K562 (cell line): ENCODE results near the gene BRPF1. TPM values are rescaled to one million over a fixed set of nuclear protein-coding genes. Genes with fewer than 3 reads are reported as not detected.

Experiments
- CBFB ChIP-seq: sonication (generic); formaldehyde crosslinking; IDR thresholded peaks from 2 replicates; pipeline ENCODE4 v1.4.0; 2020; ENCODE audit warnings: mild to moderate bottlenecking, missing genetic modification reagents
- CHD1 ChIP-seq: fragments of 200-600 bp; sonication (generic); IDR thresholded peaks from one replicate; pipeline ENCODE4 v1.6.1; 2012; ENCODE audit warnings: mild to moderate bottlenecking, moderate library complexity, low read length, inconsistent platforms
- CREBBP ChIP-seq: IDR thresholded peaks from one replicate; pipeline ENCODE4 v1.6.1; 2012; ENCODE audit warnings: low read depth, mild to moderate bottlenecking, control low read depth, inconsistent platforms, low read length
- FOS ChIP-seq: IDR thresholded peaks from 3 replicates; pipeline ENCODE4 v1.6.1; 2011; ENCODE audit not compliant: insufficient read length; ENCODE audit errors: extremely low read depth
- FOSL1 ChIP-seq: fragments of 200-800 bp; sonication (Bioruptor generic); conservative IDR thresholded peaks from 2 replicates; pipeline ENCODE4 v1.6.1; 2016; ENCODE audit warnings: missing genetic modification characterization, missing compliant biosample characterization
- HBP1 ChIP-seq: fragments of 450-650 bp; formaldehyde crosslinking; IDR thresholded peaks from 2 replicates; pipeline ENCODE4 v1.4.0; 2022; ENCODE audit warnings: missing genetic modification characterization
- HCFC1 ChIP-seq: IDR thresholded peaks from 2 replicates; pipeline ENCODE4 v1.6.1; 2012; ENCODE audit warnings: low read depth, low read length, improper control_type of control experiment
- HSF4 ChIP-seq: fragments of 250-450 bp; sonication (Bioruptor Pico); IDR thresholded peaks from 2 replicates; pipeline ENCODE4 v2.1.2; 2022; ENCODE audit warnings: mild to moderate bottlenecking, moderate library complexity, borderline replicate concordance
- KDM5B ChIP-seq: fragments of 200-600 bp; sonication (generic); IDR thresholded peaks from 2 replicates; pipeline ENCODE4 v1.6.1; 2012; ENCODE audit warnings: low read depth, mild to moderate bottlenecking, moderate library complexity, low read length, control low read depth, inconsistent platforms; ENCODE audit not compliant: insufficient replicate concordance
- KHSRP ChIP-seq: fragments of 450-650 bp; IDR thresholded peaks from 2 replicates; pipeline ENCODE4 v1.6.1; 2017
- LARP7 ChIP-seq: fragments of 450-650 bp; IDR thresholded peaks from 2 replicates; pipeline ENCODE4 v1.6.1; 2016
- LCOR ChIP-seq: sonication (generic); formaldehyde crosslinking; IDR thresholded peaks from 2 replicates; pipeline ENCODE4 v1.8.0; 2022; ENCODE audit warnings: mild to moderate bottlenecking, missing genetic modification reagents
- MCM3 ChIP-seq: fragments of 450-650 bp; IDR thresholded peaks from 2 replicates; pipeline ENCODE4 v1.6.1; 2016
- MTA3 ChIP-seq: fragments of 450-650 bp; formaldehyde crosslinking; IDR thresholded peaks from 2 replicates; pipeline ENCODE4 v1.6.1; 2017; ENCODE audit warnings: mild to moderate bottlenecking, borderline replicate concordance
- MYC ChIP-seq, 2 experiments: fragments of 250-450 bp in 1 of 2; sonication (Bioruptor Pico) in 1 of 2; IDR thresholded peaks; 2 replicates each; pipeline versions ENCODE4 v1.5.1 to v1.6.1; 2012 to 2021; ENCODE audit warnings: low read depth in 2 of 2, borderline replicate concordance in 1 of 2, improper control_type of control experiment in 1 of 2, low read length in 1 of 2, mild to moderate bottlenecking in 1 of 2, moderate library complexity in 1 of 2
- NCOA2 ChIP-seq, 2 experiments: fragments of 450-650 bp; IDR thresholded peaks; 2 replicates each; pipeline ENCODE4 v1.6.1; 2018; ENCODE audit warnings: mild to moderate bottlenecking in 2 of 2, moderate library complexity in 1 of 2; ENCODE audit not compliant: partially characterized antibody in 2 of 2
- NFRKB ChIP-seq: fragments of 450-650 bp; IDR thresholded peaks from 2 replicates; pipeline ENCODE4 v1.6.1; 2016; ENCODE audit warnings: low read depth
- NR3C1 ChIP-seq: sonication (generic); formaldehyde crosslinking; IDR thresholded peaks from 2 replicates; pipeline ENCODE4 v1.8.1; 2022; ENCODE audit warnings: missing genetic modification reagents
- PHTF2 ChIP-seq: fragments of 250-450 bp; sonication (Bioruptor Pico); IDR thresholded peaks from 2 replicates; pipeline ENCODE4 v1.5.0; 2021; ENCODE audit warnings: mild to moderate bottlenecking
- SMARCA4 ChIP-seq: fragments of 450-650 bp; IDR thresholded peaks from 2 replicates; pipeline ENCODE4 v1.6.1; 2016
- ZNF695 ChIP-seq: fragments of 450-650 bp; formaldehyde crosslinking; IDR thresholded peaks from 2 replicates; pipeline ENCODE4 v1.4.0; 2020; ENCODE audit warnings: mild to moderate bottlenecking, moderate library complexity
- ZZZ3 ChIP-seq: fragments of 450-650 bp; IDR thresholded peaks from 2 replicates; pipeline ENCODE4 v1.6.1; 2016; ENCODE audit warnings: antibody characterized with exemption, mild to moderate bottlenecking, moderate library complexity
- polyA plus RNA-seq, 8 experiments: library from polyadenylated mRNA; depleted of rRNA in 4 of 8; stranded (reverse) in 5 of 8; unstranded in 3 of 8; fragments of >200 nt; fragmentation: Nextera tagmentation in 2 of 8; fragmentation: Illumina TruSeq in 1 of 8; extraction: Ambion mirVana in 2 of 8; extraction: Trizol in 1 of 8; gene quantifications; 2 replicates each; pipeline versions ENCODE4 v1.2.1 to v1.2.3, GENCODE V29; 2011 to 2014; ENCODE audit warnings: inconsistent platforms in 1 of 8, missing spikeins in 1 of 8
- total RNA-seq, 7 experiments: library from RNA; depleted of rRNA in 6 of 7; stranded (reverse); fragments of >200 nt in 6 of 7; fragmentation: Illumina TruSeq in 2 of 7; extraction: Trizol in 2 of 7; gene quantifications; 2 replicates each; pipeline versions ENCODE4 v1.2.1 to v1.2.3, GENCODE V29; 2011 to 2021; ENCODE audit warnings: low replicate concordance in 1 of 7
- TF ChIP-seq, protein P1 (sequence below): fragments of 250-450 bp; sonication (Bioruptor Pico); IDR thresholded peaks from 2 replicates; pipeline ENCODE4 v1.5.1; 2021; ENCODE audit warnings: mild to moderate bottlenecking

BRPF1 gene
- total and polyA plus RNA-seq, 9 of the 15 experiments (the other 6 are each of a cell fraction or from before 2014, with no cell fraction given) = 1.1 to 40.2 (median 23.5) TPM

DNA sequence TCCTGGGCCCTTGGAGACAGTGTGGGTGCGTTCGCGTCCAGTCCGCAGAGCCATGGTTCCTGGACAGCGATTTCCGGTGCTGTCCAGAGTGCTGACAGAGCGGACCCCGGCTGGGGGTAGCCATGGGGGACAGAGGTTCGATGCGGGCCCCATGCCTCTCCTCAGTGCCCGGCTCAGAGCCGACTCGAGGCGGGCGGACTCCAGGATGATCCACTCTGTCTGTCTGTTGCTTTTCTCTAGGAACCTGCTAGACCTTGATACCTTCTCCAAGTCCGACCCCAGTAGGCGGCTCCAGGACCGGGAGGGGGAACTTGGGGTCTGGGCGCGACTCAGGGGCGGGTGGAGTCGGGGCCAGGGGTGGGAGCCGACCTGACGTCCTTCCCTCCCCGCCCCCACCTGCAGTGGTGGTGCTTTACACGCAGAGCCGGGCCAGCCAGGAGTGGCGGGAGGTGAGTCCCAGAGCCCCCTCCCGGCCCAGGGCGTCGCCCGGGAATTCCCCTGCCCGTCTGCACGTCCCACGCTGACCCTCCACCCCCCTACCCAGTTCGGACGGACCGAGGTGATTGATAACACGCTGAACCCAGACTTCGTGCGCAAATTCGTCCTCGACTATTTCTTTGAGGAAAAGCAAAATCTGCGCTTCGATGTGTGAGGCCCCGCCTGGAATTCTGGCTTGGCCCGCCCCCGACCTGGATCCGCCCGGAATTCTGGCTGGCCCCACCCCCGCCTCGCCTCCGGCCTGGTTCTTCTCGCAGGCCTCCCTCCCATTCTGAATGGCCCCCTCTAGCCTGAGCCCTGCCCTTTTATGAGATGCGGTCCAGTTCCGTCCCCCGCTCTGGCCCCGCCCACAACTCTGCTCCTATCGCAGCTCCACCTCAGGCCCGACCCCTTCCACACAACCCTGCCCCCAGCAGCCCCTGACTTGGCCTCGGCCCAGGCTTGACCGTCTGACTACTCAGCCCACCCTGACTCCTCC lies 26.9 kb upstream of the BRPF1 start (continued):
- TF ChIP-seq NCOA2 (IDR thresholded peaks at IDR 0.05; ENCODE audit: partially characterized antibody in 2 of 2) (no peak), MTA3 (no peak), MYC (IDR thresholded peaks at IDR 0.05; ENCODE audit: low read depth, low read length) (no peak), MYC (CRISPR knock-in tag; IDR thresholded peaks at IDR 0.05; ENCODE audit: borderline replicate concordance, low read depth) (no peak), KDM5B (no peak), ZZZ3 (no peak), KHSRP (no peak), MCM3 (no peak), FOSL1 (tag) (no peak), CREBBP (no peak), SMARCA4 (no peak), PHTF2 (no peak), FOS (no peak), CHD1 (no peak), NR3C1 (CRISPR knock-in tag) (peak; percentile 96), ZNF695 (CRISPR knock-in tag) (no peak), LCOR (CRISPR knock-in tag) (no peak), NFRKB (no peak), CBFB (CRISPR knock-in tag) (no peak; the same call in 1 of the 2 replicates), HBP1 (no peak), HCFC1 (0 out of 2 replicates have a peak, but pooled peaks have one; percentile 13), HSF4 (CRISPR knock-in tag) (no peak), LARP7 (no peak)
- TF ChIP-seq, protein P1, sequence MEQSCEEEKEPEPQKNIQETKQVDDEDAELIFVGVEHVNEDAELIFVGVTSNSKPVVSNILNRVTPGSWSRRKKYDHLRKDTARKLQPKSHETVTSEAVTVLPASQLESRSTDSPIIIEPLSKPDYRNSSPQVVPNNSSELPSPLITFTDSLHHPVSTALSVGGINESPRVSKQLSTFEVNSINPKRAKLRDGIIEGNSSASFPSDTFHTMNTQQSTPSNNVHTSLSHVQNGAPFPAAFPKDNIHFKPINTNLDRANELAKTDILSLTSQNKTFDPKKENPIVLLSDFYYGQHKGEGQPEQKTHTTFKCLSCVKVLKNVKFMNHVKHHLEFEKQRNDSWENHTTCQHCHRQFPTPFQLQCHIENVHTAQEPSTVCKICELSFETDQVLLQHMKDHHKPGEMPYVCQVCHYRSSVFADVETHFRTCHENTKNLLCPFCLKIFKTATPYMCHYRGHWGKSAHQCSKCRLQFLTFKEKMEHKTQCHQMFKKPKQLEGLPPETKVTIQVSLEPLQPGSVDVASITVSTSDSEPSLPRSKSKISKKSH (CRISPR knock-in tag) = no peak
